Measurements from ENCODE around the gene KCNJ2.

DNA sequence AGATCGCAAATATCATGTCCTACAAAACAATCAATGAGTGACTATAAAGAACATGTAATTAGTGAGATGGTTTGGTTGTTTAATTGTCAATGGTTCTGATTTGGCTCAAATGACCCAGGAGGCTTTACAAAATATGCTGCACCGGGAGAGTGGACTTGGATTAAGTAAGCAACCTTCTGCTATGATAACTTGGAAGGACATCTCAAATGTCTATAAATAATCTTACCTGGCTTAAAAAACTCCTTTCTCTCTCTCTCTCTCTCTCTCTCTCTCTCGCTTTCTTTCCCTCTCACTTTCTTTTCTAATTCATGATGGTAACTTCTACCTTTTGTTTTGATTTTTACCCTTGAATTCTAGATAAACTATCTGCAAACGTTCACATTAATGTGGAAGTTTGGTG is 14.2 kb downstream of the KCNJ2 start:
- TF ChIP-seq, protein P1, sequence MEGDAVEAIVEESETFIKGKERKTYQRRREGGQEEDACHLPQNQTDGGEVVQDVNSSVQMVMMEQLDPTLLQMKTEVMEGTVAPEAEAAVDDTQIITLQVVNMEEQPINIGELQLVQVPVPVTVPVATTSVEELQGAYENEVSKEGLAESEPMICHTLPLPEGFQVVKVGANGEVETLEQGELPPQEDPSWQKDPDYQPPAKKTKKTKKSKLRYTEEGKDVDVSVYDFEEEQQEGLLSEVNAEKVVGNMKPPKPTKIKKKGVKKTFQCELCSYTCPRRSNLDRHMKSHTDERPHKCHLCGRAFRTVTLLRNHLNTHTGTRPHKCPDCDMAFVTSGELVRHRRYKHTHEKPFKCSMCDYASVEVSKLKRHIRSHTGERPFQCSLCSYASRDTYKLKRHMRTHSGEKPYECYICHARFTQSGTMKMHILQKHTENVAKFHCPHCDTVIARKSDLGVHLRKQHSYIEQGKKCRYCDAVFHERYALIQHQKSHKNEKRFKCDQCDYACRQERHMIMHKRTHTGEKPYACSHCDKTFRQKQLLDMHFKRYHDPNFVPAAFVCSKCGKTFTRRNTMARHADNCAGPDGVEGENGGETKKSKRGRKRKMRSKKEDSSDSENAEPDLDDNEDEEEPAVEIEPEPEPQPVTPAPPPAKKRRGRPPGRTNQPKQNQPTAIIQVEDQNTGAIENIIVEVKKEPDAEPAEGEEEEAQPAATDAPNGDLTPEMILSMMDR (IDR thresholded peaks at IDR 0.05) = no peak
- no peak for TF ChIP-seq POLR2A (IDR thresholded peaks at IDR 0.05)
